HG02763 (cell line): ENCODE data around the gene PSORS1C1.

Experiments used
- ATAC-seq: cut with Tn5 transposase; IDR thresholded peaks from one replicate; pipeline ENCODE4 v1.9.1; 2021; ENCODE audit warnings: mild to moderate bottlenecking, moderate library complexity; ENCODE audit not compliant: unreplicated experiment

Gene PSORS1C1

DNA sequence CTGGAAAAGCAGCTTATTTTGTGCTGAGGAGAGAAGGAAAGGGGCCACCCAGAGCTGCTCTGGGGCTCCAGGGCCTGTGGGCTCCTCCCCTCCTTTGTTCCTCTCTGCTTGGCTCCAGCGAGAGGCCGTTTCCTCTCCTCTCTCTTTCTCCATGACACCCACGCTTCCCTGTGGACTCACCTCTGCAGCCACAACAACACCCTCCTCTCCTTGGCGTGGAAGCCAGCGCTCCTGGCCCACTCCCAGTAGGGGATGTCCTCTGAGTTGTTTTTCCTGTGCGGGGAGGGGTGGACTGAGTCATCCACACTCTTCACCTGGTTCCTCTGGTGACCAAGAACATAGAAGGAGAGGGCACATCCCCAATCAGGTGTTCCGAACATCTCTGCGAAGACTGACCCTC lies 10.6 kb downstream of the PSORS1C1 start:
- ATAC-seq, result no peak

DNA sequence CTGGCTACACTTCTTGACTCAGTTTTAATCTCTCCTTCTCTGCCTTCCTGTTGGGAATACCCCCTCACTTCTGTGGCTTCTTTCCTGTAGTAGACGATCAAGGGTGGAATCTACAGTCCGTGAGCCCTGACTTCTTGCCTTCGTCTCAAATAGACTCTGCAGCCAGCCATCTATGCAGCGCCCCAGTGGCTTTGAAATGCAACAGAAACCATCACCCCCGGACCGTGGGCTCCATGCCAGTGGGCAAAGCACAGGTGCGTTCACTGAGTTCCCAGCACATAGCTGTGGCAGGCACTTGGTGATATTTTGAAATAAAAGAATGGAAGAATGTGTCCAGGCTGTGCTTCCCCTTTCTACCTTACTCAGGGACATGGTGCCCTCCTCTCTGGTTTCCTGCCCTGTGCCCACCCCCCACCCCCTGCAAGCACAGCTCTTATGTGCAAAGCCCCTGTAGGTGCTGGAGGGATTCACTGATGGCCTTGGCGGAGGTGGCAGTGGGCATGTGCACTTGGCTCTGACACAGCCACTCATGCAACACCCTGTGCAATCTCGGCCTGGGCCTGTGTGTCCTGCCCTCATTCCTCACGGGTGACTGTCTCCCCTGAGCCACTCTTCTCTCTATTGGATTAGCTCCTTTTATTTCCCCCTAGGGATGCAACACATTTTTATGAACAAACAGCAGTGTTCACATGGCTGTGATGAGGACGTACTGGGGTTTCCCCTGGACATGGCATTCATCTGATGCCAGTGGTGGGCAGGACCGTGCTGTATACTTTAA lies 11.2 kb downstream of the PSORS1C1 start:
- no peak for ATAC-seq

DNA sequence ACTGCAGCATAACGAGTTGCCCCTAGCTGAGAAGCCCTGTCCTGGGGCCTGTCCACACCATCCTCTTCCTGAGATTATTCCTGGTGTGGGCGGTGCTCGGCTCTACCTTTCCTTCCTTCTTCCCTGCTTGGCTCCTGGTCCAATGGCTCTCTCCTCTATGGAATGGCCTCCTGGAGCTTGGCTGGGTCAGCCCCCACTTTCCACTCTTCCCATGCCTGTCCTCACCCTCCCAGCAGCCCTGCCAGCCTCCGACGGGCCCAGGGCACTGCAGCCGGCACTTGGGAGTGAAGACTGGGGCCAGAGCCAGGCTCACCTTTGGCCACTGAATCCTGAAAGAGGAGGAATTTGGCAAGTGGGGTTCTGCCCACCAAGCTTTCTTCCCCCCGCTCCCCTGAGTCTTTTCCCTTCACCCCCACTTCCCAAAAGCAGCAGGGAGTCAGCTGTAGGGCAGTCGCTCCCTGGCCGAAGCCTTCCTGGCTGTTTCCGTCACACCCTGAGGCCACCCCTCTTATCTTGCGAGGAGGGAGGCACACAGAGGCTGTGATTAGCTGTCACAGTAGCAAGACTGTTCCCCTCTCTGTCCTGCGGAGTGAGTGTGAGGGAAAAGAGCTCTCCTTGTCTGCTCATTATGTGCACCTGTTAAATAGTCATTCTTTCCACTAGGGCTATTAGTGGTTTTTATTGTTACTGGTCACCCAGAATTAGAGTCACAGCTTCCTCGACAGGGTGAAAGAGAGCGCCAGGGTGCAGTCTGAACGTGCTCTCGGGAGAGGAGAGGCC lies 12.0 kb downstream of the PSORS1C1 start:
- ATAC-seq, result no peak

DNA sequence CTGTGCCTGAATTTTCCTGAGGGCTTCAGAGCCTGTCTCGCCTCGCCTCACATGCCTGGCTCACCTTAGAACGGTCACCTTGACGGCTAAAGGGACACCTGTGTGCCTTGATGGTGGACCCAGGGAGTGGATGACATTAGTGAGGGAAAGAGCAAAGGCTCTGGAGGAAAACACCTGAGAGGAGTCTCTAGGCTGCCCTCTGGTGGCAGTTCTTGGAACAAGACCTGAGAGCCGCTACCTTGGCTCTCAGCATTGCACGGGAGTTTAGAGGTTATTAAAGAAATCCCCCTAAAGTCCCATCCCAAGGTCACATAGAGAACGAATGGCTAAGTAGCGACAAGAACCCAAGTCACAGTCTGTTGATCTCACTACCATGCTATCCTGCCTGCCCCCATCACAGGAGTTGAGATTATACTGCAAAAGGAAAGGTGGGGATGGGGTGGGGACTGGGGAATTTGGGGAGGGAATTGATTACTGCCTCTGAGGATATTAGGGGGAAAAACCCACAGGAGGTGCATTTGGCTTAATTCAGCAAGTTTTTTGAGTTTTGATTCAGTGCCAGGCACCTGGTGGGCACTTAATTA lies 13.6 kb downstream of the PSORS1C1 start:
- ATAC-seq, result no peak

DNA sequence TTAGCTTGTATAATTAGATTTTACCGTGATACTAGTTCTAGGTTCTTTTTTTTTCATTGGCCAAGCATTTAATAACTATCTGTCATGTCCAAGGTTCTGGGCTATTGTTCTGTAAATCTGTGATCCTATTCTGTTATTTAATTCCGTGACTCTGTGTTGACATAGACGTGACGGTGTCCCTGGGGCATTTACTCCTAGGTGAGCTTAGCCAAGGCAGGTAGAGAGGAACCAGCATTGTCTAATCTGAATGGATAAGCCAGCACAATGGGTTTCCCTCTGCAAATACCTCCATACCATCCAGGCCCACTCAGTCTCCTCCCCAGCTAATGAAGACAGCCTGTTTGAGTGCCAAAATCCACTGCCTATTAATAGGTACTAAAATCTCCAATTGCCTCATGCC lies 14.5 kb downstream of the PSORS1C1 start:
- ATAC-seq, result no peak

DNA sequence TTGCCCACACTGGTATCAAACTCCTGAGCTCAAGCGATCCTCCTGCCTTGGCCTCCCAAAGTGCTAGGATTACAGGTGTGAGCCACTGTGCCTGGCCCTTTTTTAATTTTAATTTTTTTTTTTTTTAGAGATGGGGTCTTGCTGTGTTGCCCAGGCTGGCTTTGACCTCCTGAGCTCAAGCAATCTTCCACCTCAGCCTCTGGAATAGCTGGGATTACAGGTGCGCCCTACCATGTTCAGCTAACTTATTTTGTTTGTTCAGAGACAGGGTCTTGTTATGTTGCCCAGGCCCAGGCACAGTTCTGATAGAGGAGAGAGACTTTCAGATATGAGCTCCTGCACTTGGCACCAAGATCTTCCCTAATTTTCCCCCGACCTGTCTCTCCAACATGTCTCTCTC lies 16.2 kb downstream of the PSORS1C1 start:
- no peak for ATAC-seq

DNA sequence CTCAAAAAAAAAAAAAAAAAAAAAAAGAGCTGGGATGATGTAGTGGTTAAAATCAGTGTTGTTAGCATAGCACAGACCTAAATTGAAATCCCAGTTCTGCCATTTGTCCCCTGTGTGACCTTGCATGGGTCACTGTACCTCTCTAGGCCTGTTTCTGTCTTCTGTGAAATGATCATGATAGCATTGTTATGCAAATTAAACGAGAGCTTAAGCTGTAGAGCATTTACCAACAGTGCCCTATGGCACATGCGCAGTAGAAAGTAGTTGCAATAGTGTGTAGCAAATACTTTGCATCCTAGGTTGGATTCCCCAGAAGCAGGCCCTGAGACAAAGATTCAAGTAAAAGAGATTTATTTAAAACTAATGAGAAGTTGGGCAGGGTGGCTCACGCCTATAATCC lies 17.0 kb downstream of the PSORS1C1 start:
- ATAC-seq, result no peak

DNA sequence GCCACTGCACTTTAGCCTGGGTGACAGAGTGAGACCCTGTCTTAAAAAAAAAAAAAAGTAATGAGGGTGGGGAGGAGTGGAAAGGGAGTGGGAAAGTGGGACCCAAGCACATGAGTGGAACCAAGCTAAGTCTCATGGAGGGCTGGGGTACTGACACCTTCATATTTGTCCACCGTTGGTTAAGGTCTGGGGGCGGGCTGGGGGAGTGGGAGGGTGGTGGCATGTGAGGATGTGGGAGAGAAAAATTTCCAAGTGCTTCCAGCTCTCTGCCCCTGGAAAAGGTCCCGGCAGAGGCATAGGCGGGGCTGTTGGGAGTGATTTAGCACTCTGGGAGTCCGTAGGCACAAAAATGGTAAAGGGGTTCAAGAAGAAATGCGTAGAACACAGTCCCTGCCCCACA lies 18.2 kb downstream of the PSORS1C1 start:
- no peak for ATAC-seq

DNA sequence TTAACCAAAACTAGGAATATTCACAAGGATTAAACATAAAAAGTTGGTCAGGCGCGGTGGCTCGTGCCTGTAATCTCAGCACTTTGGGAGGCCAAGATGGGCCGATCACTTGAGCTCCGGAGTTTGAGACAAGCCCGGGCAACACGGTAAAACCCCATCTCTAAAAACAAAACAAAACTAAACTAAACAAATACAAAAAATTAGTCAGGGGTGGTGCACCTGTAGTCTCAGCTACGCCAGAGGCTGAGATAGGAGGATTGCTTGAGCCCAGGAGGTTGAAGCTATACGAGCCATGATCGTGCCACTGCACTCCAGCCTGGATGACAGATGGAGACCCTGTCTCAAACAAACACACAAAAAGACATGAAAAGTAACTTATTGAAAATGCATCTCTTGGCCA lies 21.1 kb downstream of the PSORS1C1 start:
- no peak for ATAC-seq

DNA sequence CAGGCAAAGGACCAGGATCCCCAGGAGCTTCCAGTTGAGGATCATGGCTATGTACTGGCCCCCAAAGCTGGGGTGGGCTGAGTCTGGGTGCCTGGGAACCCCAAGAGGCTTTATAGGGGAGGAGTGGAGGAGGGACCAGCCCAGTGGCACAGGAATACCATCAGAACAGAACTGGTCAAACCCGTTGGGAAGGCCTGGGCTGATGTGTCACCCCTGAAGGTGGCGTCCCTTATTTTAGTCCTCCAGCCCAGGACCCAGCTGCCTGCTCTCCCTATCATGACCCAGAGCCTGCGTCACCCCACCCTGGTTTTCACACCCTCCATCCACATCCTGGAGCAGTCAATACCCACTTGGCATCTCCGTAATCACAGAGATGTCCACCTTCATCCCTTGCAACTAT lies 24.4 kb downstream of the PSORS1C1 start, which contains the start of gene PSORS1C2:
Gene PSORS1C2 (minus strand): TSS at position 85 of the 400 bp plus-strand sequence. CDS start 40 bp downstream, at position 45.
- ATAC-seq, result no peak

DNA sequence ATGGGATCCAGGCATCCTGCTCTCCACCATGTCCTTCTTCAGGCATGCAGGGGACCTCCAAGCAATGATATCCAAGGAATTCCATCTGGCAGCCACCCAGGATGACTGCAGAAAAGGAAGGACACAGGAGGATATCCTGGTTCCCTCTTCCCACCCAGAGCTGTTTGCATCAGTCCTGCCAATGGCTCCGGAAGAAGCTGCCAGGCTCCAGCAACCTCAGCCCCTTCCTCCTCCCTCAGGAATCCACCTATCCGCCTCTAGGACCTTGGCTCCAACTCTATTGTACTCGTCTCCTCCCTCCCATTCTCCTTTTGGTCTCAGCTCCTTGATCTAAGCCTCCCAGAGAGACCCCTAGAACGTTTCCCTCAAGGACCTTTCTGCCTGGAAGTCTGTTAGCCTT lies 25.0 kb downstream of the PSORS1C1 start:
- ATAC-seq, result no peak

DNA sequence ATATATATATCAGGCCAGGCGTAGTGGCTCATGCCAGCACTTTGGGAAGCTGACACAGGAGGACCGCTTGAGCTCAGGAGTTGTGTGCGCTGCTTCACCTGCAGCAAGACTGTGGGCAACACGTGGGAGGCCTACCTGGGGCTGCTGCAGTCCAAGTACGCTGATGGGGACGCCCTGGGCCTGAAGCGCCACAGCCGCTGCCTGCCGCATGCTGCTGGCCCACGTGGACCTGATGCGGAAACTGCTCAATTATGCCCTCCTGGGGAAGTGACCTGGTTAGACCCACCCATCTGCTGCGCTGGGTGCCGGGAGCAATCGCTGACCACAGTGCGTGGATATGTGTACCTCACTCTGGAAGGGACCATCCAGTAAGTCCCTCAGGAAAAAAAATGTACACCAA lies 26.0 kb downstream of the PSORS1C1 start:
- ATAC-seq, result no peak

DNA sequence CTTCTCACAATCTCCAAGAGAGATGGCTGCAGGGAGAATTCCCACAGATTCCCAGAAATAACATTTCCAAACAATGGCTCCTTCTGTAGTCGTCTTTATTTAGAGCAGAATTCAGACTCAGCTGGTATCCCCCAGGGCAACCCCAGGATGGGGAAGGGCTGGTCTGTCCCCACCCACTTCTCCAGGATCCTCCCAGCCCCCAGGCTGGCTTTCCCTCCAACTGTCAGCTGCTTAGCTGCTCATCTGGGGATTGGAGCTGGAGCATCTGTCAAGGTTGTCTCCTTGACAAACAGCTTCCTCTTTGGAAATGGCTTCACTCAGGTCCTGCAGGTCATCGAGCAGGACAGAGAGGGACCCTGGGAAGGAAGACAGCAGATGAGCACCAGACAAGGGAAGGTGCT lies 27.8 kb downstream of the PSORS1C1 start:
- ATAC-seq, result no peak

DNA sequence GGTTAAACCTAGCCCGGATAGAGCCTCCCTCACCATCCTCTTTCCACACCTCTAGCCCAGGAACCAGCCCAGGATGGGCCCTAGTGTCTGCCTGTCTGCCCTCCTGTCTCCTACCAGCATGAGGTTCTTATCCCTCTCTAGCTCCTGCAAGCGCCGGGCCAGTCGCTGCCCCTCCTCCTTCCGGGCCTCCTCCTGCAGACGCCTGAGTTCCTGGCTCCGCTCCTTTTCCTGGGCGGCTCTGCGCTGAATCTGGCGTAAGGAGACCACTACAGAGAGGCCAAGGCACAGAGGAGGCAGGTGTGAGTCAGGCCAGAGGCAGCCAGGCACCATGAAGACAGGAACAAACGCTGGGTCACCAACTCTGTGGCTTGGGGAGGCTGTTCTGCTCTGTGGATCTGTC lies 28.5 kb downstream of the PSORS1C1 start:
- no peak for ATAC-seq

DNA sequence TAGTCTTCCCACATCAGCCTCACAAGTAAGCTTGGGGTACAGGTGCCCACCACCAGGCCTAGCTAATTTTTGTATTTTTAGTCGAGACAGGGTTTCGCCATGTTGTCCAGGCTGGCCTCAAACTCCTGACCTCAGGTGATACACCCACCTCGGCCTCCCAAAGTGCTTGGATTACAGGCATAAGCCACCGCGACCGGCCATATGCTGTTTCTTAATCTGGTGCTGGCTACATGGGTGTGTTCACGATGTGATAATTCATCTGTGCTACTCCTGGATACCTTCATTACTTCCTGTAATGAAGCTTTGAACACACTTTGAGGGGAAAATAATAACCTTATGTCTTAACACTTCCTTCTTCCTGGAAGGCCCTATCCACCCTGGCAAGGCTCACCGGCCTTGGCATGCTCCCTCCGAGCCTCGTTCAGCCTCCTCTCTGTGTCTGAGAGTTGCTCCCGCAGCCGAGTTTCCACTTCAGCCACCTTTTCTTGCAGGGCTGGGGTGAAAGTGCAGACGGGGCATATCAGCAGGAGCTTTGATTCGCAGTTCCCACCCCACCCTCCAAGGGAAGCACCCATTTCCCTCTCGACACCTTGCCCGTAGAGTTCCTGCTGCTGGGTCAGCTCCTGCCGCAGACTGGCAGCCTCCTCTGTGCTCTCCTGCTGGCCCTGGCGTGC lies 29.8 kb downstream of the PSORS1C1 start:
- no peak for ATAC-seq

DNA sequence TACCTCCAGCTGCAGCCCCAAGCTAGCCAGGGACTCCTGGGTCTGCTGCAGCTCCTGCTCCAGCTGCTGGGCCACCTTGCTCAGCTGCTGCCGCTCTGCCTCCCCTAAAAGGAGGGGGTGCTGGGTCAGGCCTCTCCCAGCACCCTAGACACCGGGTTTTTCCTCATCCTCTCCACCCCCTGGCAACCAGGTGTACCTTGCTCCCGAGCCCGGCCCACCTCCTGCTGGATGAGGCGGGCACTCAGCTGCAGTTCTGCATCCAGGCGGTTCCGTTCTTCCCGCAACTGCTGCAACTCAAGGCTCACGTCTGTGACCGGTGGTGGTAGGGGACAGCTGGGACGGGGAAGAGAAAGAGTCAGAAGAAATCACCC lies 30.4 kb downstream of the PSORS1C1 start:
- ATAC-seq, result no peak

DNA sequence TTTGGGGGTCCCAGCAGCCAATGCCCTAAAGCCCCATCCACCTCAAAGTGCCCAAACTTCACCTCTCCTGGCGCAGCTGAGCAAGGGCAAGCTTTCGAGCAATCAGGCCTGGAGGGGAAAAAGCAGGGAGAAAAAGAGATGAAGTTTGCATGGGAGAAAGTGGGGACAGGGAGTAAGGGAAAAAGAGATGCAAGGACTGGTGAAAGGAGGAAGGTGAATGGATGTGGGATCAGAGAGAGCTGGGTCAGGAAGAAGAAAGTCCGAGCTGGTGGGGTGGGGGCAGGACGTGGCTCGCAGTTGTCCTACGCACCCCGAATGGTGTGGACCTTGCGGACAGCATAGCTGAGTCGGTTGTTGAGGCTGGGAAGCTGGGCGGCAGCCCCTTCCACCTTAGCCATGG lies 30.8 kb downstream of the PSORS1C1 start:
- no peak for ATAC-seq

DNA sequence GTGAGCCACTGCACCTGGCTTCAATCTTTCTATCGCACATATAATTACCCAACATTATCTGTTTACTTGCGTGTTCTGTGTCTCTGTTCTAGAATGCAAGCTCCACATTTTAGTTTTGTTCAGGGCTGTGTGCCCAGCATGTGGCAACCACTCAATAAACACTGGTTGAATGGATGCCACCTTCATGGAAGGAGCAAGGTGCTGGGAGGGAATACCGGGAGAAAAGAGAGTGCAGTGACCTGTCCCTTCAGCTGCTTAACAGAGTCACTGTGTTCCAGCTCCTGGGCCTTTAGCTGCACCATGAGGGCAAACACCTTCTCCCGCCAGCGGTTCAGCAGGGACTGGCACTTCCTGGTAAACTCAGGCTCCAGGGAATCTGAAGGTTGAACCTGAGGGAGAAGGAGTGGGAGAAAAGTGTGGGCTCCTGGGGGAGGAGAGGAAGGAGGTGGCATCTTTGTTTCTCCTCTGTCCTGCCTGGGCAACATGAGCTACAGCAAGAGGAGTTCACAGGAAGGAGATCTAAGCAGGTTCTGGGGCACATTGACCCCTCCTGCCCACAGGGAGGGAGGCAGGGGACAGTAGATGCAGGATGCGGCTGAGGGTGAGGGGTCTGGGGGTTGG lies 35.3 kb downstream of the PSORS1C1 start:
- ATAC-seq, result no peak

DNA sequence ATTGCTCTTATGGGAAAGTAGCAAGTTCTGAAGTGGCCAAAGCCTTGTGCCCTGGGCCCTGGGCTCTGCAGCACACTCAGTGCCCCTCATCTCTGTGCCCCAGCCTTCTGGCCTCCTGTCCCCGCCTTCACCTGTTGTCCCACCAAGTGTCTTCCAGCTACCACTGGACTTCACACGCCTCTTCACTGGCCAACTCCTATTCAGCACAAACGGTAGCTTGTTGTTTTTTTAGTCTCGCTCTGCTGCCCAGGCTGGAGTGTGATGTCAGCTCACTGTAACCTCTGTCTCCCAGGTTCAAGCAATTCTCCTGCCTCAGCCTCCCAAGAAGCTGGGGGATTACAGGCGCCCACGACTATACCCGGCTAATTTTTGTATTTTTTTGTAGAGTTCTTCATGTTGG lies 38.2 kb downstream of the PSORS1C1 start:
- ATAC-seq, result no peak

DNA sequence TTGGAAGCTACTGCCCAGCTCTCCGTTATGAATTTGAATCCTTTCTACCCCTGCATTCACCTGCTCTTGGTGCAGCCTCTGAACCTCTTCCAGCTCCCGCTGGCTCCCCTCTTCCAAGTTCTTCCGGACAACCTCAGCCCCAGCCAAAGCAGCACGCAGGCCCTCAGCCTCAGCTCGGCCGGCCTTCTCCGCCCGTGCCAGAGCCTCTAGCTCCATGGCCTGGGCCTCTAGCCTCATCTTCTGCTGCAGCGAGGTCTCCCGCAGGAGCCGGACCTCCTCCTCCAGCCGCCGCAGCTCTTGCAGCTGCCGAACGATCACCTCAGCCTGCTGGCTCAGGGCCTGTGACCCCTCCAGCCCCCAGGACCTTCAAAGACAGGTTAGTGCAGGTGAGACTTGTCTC lies 39.8 kb downstream of the PSORS1C1 start:
- ATAC-seq, result no peak

DNA sequence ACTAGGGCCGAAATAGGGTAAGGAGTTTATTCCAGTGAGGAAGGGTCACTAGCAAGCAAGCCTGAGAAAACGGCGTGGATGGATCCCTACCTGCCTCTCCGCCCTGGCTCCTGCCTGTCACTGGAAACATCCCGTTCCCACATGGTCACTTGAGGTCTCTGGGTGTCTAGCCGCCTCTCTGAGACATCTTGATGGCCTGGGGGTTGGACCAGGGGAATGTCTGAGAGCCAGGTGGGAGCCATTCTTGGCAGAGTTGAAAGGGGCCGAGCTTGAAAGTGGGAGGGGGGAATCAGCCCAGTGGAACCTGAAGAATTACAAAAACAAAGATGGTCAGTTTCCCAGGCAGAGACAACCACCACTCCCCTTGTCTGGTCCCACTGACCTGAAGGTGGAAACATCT lies 42.0 kb downstream of the PSORS1C1 start:
- no peak for ATAC-seq
